GM12878 (cell line): ENCODE results near the gene ITGB3BP.

Experiments used
- ASH2L ChIP-seq: fragments of 300-600, 200-600 bp; sonication (generic); IDR thresholded peaks from 2 replicates; pipeline ENCODE4 v1.6.1; 2017; ENCODE audit warnings: low read depth, mild to moderate bottlenecking, borderline replicate concordance
- BRCA1 ChIP-seq: IDR thresholded peaks from 2 replicates; pipeline ENCODE4 v1.6.1; 2011; ENCODE audit warnings: low read depth, low read length, improper control_type of control experiment
- CTCF ChIP-seq, 3 experiments: IDR thresholded peaks in 2 of 3; conservative IDR thresholded peaks in 1 of 3; 2 replicates each; pipeline ENCODE4 v1.5.1; 2011; ENCODE audit warnings: low read depth in 3 of 3, low read length in 3 of 3, mild to moderate bottlenecking in 3 of 3, control low read depth in 2 of 3, moderate library complexity in 2 of 3, inconsistent platforms in 1 of 3, mixed read lengths in 1 of 3; ENCODE audit not compliant: control insufficient read depth in 2 of 3, insufficient read depth in 1 of 3; ENCODE audit errors: extremely low read depth in 1 of 3
- E2F4 ChIP-seq: IDR thresholded peaks from 2 replicates; pipeline ENCODE4 v1.6.1; 2012; ENCODE audit warnings: low read depth, low read length, improper control_type of control experiment
- ELK1 ChIP-seq: IDR thresholded peaks from 2 replicates; pipeline ENCODE4 v1.6.1; 2012; ENCODE audit warnings: low read depth, low read length, improper control_type of control experiment
- ESRRA ChIP-seq: IDR thresholded peaks from 2 replicates; pipeline ENCODE4 v1.6.1; 2012; ENCODE audit warnings: mild to moderate bottlenecking, low read length, improper control_type of control experiment
- KAT2A ChIP-seq: conservative IDR thresholded peaks from 2 replicates; pipeline ENCODE4 v1.6.1; 2011; ENCODE audit warnings: low read depth, low read length; ENCODE audit not compliant: control insufficient read depth
- PAX8 ChIP-seq: fragments of 450-650 bp; IDR thresholded peaks from 2 replicates; pipeline ENCODE4 v1.6.1; 2017; ENCODE audit warnings: mild to moderate bottlenecking, moderate library complexity
- POLR2A ChIP-seq: IDR thresholded peaks from 2 replicates; pipeline ENCODE4 v1.6.1; 2011; ENCODE audit warnings: low read depth, mild to moderate bottlenecking, low read length
- RFX5 ChIP-seq: IDR thresholded peaks from 2 replicates; pipeline ENCODE4 v1.6.1; 2011; ENCODE audit warnings: low read depth, low read length, improper control_type of control experiment
- SMAD1 ChIP-seq: fragments of 450-650 bp; IDR thresholded peaks from 2 replicates; pipeline ENCODE4 v1.6.1; 2018; ENCODE audit warnings: mild to moderate bottlenecking, low read depth; ENCODE audit not compliant: partially characterized antibody
- SMARCA5 ChIP-seq: fragments of 450-650 bp; IDR thresholded peaks from 2 replicates; pipeline ENCODE4 v1.6.1; 2017; ENCODE audit warnings: mild to moderate bottlenecking
- TAF1 ChIP-seq: IDR thresholded peaks from 2 replicates; pipeline ENCODE4 v1.6.1; 2011; ENCODE audit warnings: mild to moderate bottlenecking, low read depth, low read length, borderline replicate concordance
- ZSCAN29 ChIP-seq: fragments of 450-650 bp; IDR thresholded peaks from 2 replicates; pipeline ENCODE4 v1.6.1; 2017; ENCODE audit warnings: mild to moderate bottlenecking, moderate library complexity

GRCh38 chr1:63414691-63415365, 108.2 kb downstream of the ITGB3BP start:
- TF ChIP-seq ZSCAN29 (no peak), TAF1 (no peak), POLR2A (no peak), ESRRA (no peak), CTCF (IDR thresholded peaks at IDR 0.05 in 2 of 3, conservative IDR thresholded peaks at IDR 0.05 in 1 of 3; ENCODE audit: control insufficient read depth in 2 of 3, extremely low read depth in 1 of 3, insufficient read depth in 1 of 3, low read depth in 3 of 3, low read length in 3 of 3) (no peak), RFX5 (no peak), PAX8 (no peak), E2F4 (no peak), SMARCA5 (no peak), SMAD1 (no peak), ELK1 (no peak), BRCA1 (no peak), ASH2L (no peak), KAT2A (no peak)
